Neural progenitor cell (in vitro differentiated cells): ENCODE data around the gene OR8B4.
A peak's percentile ranks its signal among the peaks of the same experiment; 100 is the strongest.

Source experiments
- CTCF ChIP-seq: fragments of 200-600 bp; sonication (generic); IDR thresholded peaks from 2 replicates; pipeline ENCODE4 v1.5.1; 2017; ENCODE audit warnings: antibody characterized with exemption, mild to moderate bottlenecking
- EZH2phosphoT487 ChIP-seq: fragments of 200-600 bp; sonication (generic); IDR thresholded peaks from 2 replicates; pipeline ENCODE4 v1.6.1; 2017; ENCODE audit warnings: antibody characterized with exemption

- TF ChIP-seq EZH2phosphoT487 (no peak), CTCF (peak; percentile 69)
These were observed 9.2 kb downstream of the OR8B4 start for GRCh38 chr11:124415356-124415923.
